Epithelial cell of prostate (primary cell): ENCODE data around the gene DCLK1.

Source experiments
- DNase-seq: peaks from one replicate; pipeline ENCODE4 v3.0.0-alpha.2; 2011; ENCODE audit warnings: low read depth, low spot score
- H3K27ac ChIP-seq: fragments of 450-650 bp; 2 replicates; pipeline ENCODE4 v1.5.1; 2017; ENCODE audit warnings: mild to moderate bottlenecking

DCLK1 gene

GRCh38 chr13:35780613-35781012 lies 350.6 kb downstream of the DCLK1 start:
- DNase-seq, result no peak
- no peak overlapping the region for H3K27ac ChIP-seq

- peak overlapping the region; percentile 18 for H3K27ac ChIP-seq
- DNase-seq, result peak; percentile 3
Observed at GRCh38 chr13:35771898-35772297, 359.3 kb downstream of the DCLK1 start.

GRCh38 chr13:35770756-35771297 lies 360.4 kb downstream of the DCLK1 start:
- no peak overlapping the region for H3K27ac ChIP-seq
- DNase-seq, result no peak

- H3K27ac ChIP-seq, result no peak overlapping the region
Observed at GRCh38 chr13:35769812-35770211, 361.4 kb downstream of the DCLK1 start.

GRCh38 chr13:35768551-35768950 lies 362.6 kb downstream of the DCLK1 start:
- H3K27ac ChIP-seq, result no peak overlapping the region
- no peak for DNase-seq

More at GRCh38 chr13:35769812-35770211, 361.4 kb downstream of the DCLK1 start:
- DNase-seq, result no peak

GRCh38 chr13:35768073-35768472 lies 363.1 kb downstream of the DCLK1 start:
- DNase-seq, result no peak
- no peak overlapping the region for H3K27ac ChIP-seq

- DNase-seq, result no peak
- no peak overlapping the region for H3K27ac ChIP-seq
Observed at GRCh38 chr13:35767256-35767976, 363.8 kb downstream of the DCLK1 start.

- no peak overlapping the region for H3K27ac ChIP-seq
- DNase-seq, result no peak
Observed at GRCh38 chr13:35766663-35767062, 364.5 kb downstream of the DCLK1 start.

- no peak for DNase-seq
- H3K27ac ChIP-seq, result no peak overlapping the region
Observed at GRCh38 chr13:35765941-35766340, 365.2 kb downstream of the DCLK1 start.

- DNase-seq, result no peak
- H3K27ac ChIP-seq, result no peak overlapping the region
Observed at GRCh38 chr13:35765366-35765765, 365.8 kb downstream of the DCLK1 start.

GRCh38 chr13:35764326-35765015 lies 366.7 kb downstream of the DCLK1 start:
- no peak for DNase-seq
- H3K27ac ChIP-seq, result no peak overlapping the region

- no peak for DNase-seq
- no peak overlapping the region for H3K27ac ChIP-seq
Observed at GRCh38 chr13:35763782-35764123, 367.4 kb downstream of the DCLK1 start.

GRCh38 chr13:35763060-35763781 lies 368.0 kb downstream of the DCLK1 start:
- DNase-seq, result no peak

GRCh38 chr13:35761440-35762252 lies 369.5 kb downstream of the DCLK1 start:
- H3K27ac ChIP-seq, result no peak overlapping the region
- no peak for DNase-seq

More at GRCh38 chr13:35763060-35763781, 368.0 kb downstream of the DCLK1 start:
- H3K27ac ChIP-seq, result no peak overlapping the region

- DNase-seq, result no peak
- no peak overlapping the region for H3K27ac ChIP-seq
Observed at GRCh38 chr13:35760735-35761281, 370.4 kb downstream of the DCLK1 start.

- no peak overlapping the region for H3K27ac ChIP-seq
- DNase-seq, result no peak
Observed at GRCh38 chr13:35747594-35747993, 383.6 kb downstream of the DCLK1 start.

- no peak overlapping the region for H3K27ac ChIP-seq
- no peak for DNase-seq
Observed at GRCh38 chr13:35744566-35745178, 386.5 kb downstream of the DCLK1 start.

GRCh38 chr13:35744144-35744543 lies 387.0 kb downstream of the DCLK1 start:
- H3K27ac ChIP-seq, result no peak overlapping the region
- DNase-seq, result no peak

- no peak overlapping the region for H3K27ac ChIP-seq
- no peak for DNase-seq
Observed at GRCh38 chr13:35743165-35743564, 388.0 kb downstream of the DCLK1 start.
